Measurements from ENCODE around the gene OVOL2.

DNA sequence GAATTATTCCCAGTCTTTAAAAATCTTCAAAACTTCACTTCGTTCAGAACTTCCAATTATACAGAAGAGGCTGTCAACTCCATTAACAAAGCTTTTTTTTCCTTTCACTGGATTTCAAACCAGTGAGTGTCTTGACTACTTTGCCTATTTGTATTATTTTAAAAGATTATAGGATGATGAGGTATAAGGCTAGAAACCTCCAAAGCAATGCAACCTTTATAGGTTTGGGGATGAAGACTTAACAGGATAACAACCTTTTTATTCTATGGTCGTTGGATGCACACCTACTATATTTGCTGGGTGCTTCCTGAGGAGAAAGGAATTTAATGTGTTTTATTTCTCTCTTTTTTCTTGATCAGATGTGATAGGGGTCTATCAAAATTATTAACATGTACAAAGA lies 1.9 kb upstream of the OVOL2 start:
- no peak for TF ChIP-seq CTCF (IDR thresholded peaks at IDR 0.05)
- TF ChIP-seq EP300 (IDR thresholded peaks at IDR 0.05): no peak

All from ovary (tissue), 3 donors.